A673 (cell line): ENCODE data around the gene TMEM97.

Experiments used
- CTCF ChIP-seq: fragments of 300-800, 200-600 bp; sonication (generic); conservative IDR thresholded peaks from 2 replicates; pipeline ENCODE4 v1.5.1; 2017; ENCODE audit warnings: low read depth, mild to moderate bottlenecking, antibody characterized with exemption, low read length, moderate library complexity, mixed read lengths
- EZH2 ChIP-seq: fragments of 200-600 bp; sonication (generic); IDR thresholded peaks from 2 replicates; pipeline ENCODE4 v1.6.1; 2017; ENCODE audit warnings: borderline replicate concordance, low read depth, mild to moderate bottlenecking, mixed read lengths, antibody characterized with exemption, low read length; ENCODE audit not compliant: poor library complexity, severe bottlenecking

- no peak for TF ChIP-seq CTCF
- no peak for TF ChIP-seq EZH2
Measured at GRCh38 chr17:28372203-28372944, 53.4 kb downstream of the TMEM97 start.
